A549 (cell line): ENCODE data around the gene BCL11B. TPM values are rescaled to one million over a fixed set of nuclear protein-coding genes. Genes with fewer than 3 reads are reported as not detected.

Experiments used
- ATAC-seq, 2 experiments: fragments of 200-7000 bp in 1 of 2; fragments of >200 bp in 1 of 2; cut with Nextera tagmentation in 1 of 2; cut with Tn5 transposase in 1 of 2; 3 replicates each; pipeline versions ENCODE4 v1.8.0 to v1.9.1; 2018 to 2020; ENCODE audit warnings: mild to moderate bottlenecking in 1 of 2, moderate library complexity in 1 of 2
- CTCF ChIA-PET: fragments of 300-600 bp; sonication (Branson Sonifier 250); formaldehyde crosslinking; extraction: SDS; loops from one replicate; lab custom pipeline; 2021; ENCODE audit warnings: antibody characterized with exemption, inconsistent platforms; lab: Yijun Ruan, JAX
- POLR2A ChIA-PET: fragments of 350-600 bp; formaldehyde crosslinking; extraction: SDS; loops from one replicate; lab custom pipeline; 2021; ENCODE audit warnings: antibody characterized with exemption, inconsistent platforms; lab: Yijun Ruan, JAX
- DNase-seq, 2 experiments: peaks; one replicate each; pipeline versions ENCODE4 v3.0.0 to v3.0.0-alpha.2; 2011 to 2016; ENCODE audit warnings: low read depth in 1 of 2, low spot score in 1 of 2
- FAIRE-seq: peaks from 2 replicates; lab custom pipeline; 2011; peaks lifted over from hg19 to GRCh38; lab: Jason Lieb, UNC
- H3K27ac ChIP-seq, 2 experiments: fragments of >200 bp; sonication (Bioruptor Twin); formaldehyde crosslinking; 3 replicates each; pipeline ENCODE4 v1.5.1; 2016 to 2017
- H3K4me1 ChIP-seq: fragments of >200 bp; sonication (Bioruptor Twin); formaldehyde crosslinking; 3 replicates; pipeline ENCODE4 v1.6.1; 2016
- H3K4me2 ChIP-seq: fragments of >200 bp; sonication (Bioruptor Twin); formaldehyde crosslinking; 3 replicates; pipeline ENCODE4 v1.6.1; 2016
- H3K4me3 ChIP-seq: fragments of >200 bp; sonication (Bioruptor Twin); formaldehyde crosslinking; 3 replicates; pipeline ENCODE4 v1.5.1; 2016
- H3K9me3 ChIP-seq: fragments of >200 bp; sonication (Bioruptor Twin); formaldehyde crosslinking; 3 replicates; pipeline ENCODE4 v1.6.1; 2016
- BHLHE40 ChIP-seq: IDR thresholded peaks from 2 replicates; pipeline ENCODE4 v1.6.1; 2012; ENCODE audit warnings: low read depth, low read length, inconsistent platforms
- CBX8 ChIP-seq: fragments of 200-600 bp; sonication (generic); IDR thresholded peaks from 2 replicates; pipeline ENCODE4 v1.6.1; 2016
- CTCF ChIP-seq: fragments of >200 bp; sonication (Bioruptor Twin); formaldehyde crosslinking; IDR thresholded peaks from 3 replicates; pipeline ENCODE4 v1.5.1; 2016
- E2F6 ChIP-seq: IDR thresholded peaks from 2 replicates; pipeline ENCODE4 v1.6.1; 2012; ENCODE audit warnings: low read depth, borderline replicate concordance
- ELK1 ChIP-seq: fragments of 150-350 bp; IDR thresholded peaks from 2 replicates; pipeline ENCODE4 v1.6.1; 2014; ENCODE audit warnings: low read depth, mild to moderate bottlenecking, low read length
- ESRRA ChIP-seq: fragments of 150-350 bp; IDR thresholded peaks from 2 replicates; pipeline ENCODE4 v1.6.1; 2014; ENCODE audit warnings: mild to moderate bottlenecking, low read length, borderline replicate concordance
- FOSL2 ChIP-seq, 2 experiments: fragments of 450-650 bp in 1 of 2; fragments of >200 bp in 1 of 2; sonication (Bioruptor Twin) in 1 of 2; formaldehyde crosslinking; IDR thresholded peaks; 2 replicates each; pipeline versions ENCODE4 v1.5.0 to v1.6.1; 2016 to 2020; ENCODE audit warnings: mild to moderate bottlenecking in 1 of 2, moderate library complexity in 1 of 2
- FOXS1 ChIP-seq: fragments of 250-450 bp; sonication (Bioruptor Pico); IDR thresholded peaks from 2 replicates; pipeline ENCODE4 v1.5.0; 2020; ENCODE audit warnings: mild to moderate bottlenecking, moderate library complexity
- HEYL ChIP-seq: fragments of 250-450 bp; sonication (Bioruptor Pico); IDR thresholded peaks from 2 replicates; pipeline ENCODE4 v1.8.0; 2021; ENCODE audit warnings: mild to moderate bottlenecking, moderate library complexity
- HMGXB4 ChIP-seq: fragments of 250-450 bp; sonication (Bioruptor Pico); IDR thresholded peaks from 2 replicates; pipeline ENCODE4 v1.5.0; 2021; ENCODE audit warnings: mild to moderate bottlenecking, moderate library complexity, borderline replicate concordance
- KDM1A ChIP-seq: fragments of 200-600 bp; sonication (generic); IDR thresholded peaks from 2 replicates; pipeline ENCODE4 v1.6.1; 2016; ENCODE audit warnings: low read depth, mild to moderate bottlenecking
- KDM5A ChIP-seq: fragments of 200-600 bp; sonication (generic); IDR thresholded peaks from 2 replicates; pipeline ENCODE4 v1.6.1; 2016; ENCODE audit warnings: antibody characterized with exemption, mild to moderate bottlenecking
- MAFK ChIP-seq: fragments of 450-650 bp; IDR thresholded peaks from 2 replicates; pipeline ENCODE4 v1.6.1; 2014; ENCODE audit not compliant: partially characterized antibody
- MAZ ChIP-seq: fragments of 150-350 bp; IDR thresholded peaks from 2 replicates; pipeline ENCODE4 v1.6.1; 2014; ENCODE audit warnings: antibody characterized with exemption, low read depth, low read length, borderline replicate concordance
- MYC ChIP-seq: IDR thresholded peaks from 2 replicates; pipeline ENCODE4 v1.6.1; 2012; ENCODE audit warnings: mild to moderate bottlenecking, inconsistent platforms, low read length, improper control_type of control experiment, borderline replicate concordance
- NFE2L2 ChIP-seq: fragments of 150-350 bp; conservative IDR thresholded peaks from 2 replicates; pipeline ENCODE4 v1.6.1; 2014; ENCODE audit warnings: low read length
- NPAS2 ChIP-seq: fragments of 250-450 bp; sonication (Bioruptor Pico); IDR thresholded peaks from 2 replicates; pipeline ENCODE4 v1.8.0; 2022; ENCODE audit warnings: mild to moderate bottlenecking, moderate library complexity, borderline replicate concordance
- NR3C1 ChIP-seq: fragments of >200 bp; sonication (Bioruptor Twin); formaldehyde crosslinking; IDR thresholded peaks from 3 replicates; pipeline ENCODE4 v1.6.1; 2017
- PHF8 ChIP-seq: fragments of 200-600 bp; sonication (generic); IDR thresholded peaks from 2 replicates; pipeline ENCODE4 v1.6.1; 2016; ENCODE audit warnings: low read depth, mild to moderate bottlenecking, antibody characterized with exemption, moderate library complexity, borderline replicate concordance
- POLR2A ChIP-seq: IDR thresholded peaks from 2 replicates; pipeline ENCODE4 v1.6.1; 2012; ENCODE audit warnings: mild to moderate bottlenecking, low read length
- POLR2AphosphoS2 ChIP-seq: conservative IDR thresholded peaks from 2 replicates; pipeline ENCODE4 v1.6.1; 2012; ENCODE audit warnings: low read length, improper control_type of control experiment, inconsistent platforms
- RAD21 ChIP-seq, 2 experiments: fragments of >200 bp in 1 of 2; sonication (Bioruptor Twin) in 1 of 2; formaldehyde crosslinking in 1 of 2; IDR thresholded peaks in 1 of 2; conservative IDR thresholded peaks in 1 of 2; 2 replicates in 1 of 2; 3 replicates in 1 of 2; pipeline ENCODE4 v1.6.1; 2012 to 2018; ENCODE audit warnings: inconsistent platforms in 1 of 2
- RCOR1 ChIP-seq: fragments of 150-350 bp; IDR thresholded peaks from 2 replicates; pipeline ENCODE4 v1.6.1; 2014; ENCODE audit warnings: antibody characterized with exemption, low read length, low read depth
- SREBF2 ChIP-seq: fragments of 450-650 bp; IDR thresholded peaks from 2 replicates; pipeline ENCODE4 v1.6.1; 2014; ENCODE audit warnings: mild to moderate bottlenecking, moderate library complexity
- TFCP2L1 ChIP-seq: fragments of 250-450 bp; sonication (Bioruptor Pico); IDR thresholded peaks from 2 replicates; pipeline ENCODE4 v1.5.0; 2021; ENCODE audit warnings: mild to moderate bottlenecking
- ZC3H11A ChIP-seq: fragments of 450-650 bp; IDR thresholded peaks from 2 replicates; pipeline ENCODE4 v1.6.1; 2014; ENCODE audit warnings: antibody characterized with exemption, mild to moderate bottlenecking
- ZSCAN20 ChIP-seq: fragments of 250-450 bp; sonication (Bioruptor Pico); IDR thresholded peaks from 2 replicates; pipeline ENCODE4 v1.8.0; 2022; ENCODE audit warnings: mild to moderate bottlenecking, moderate library complexity
- WGBS: methylation state at CpG from one replicate; pipeline ENCODE4 v1.1.6; 2017; ENCODE audit errors: missing lambda C conversion rate; 5-methylcytosine and 5-hydroxymethylcytosine counted together
- polyA plus RNA-seq, 4 experiments: library from polyadenylated mRNA; depleted of rRNA in 3 of 4; stranded (reverse); fragments of >200 nt; fragmentation: RNase III in 1 of 4; extraction: RNeasy Plus Mini Kit Qiagen cat#74134 plus additional on column Dnase treatment in 1 of 4; gene quantifications; 2 replicates in 3 of 4; 3 replicates in 1 of 4; pipeline ENCODE4 v1.2.3, GENCODE V29; 2011 to 2017

Gene BCL11B
- polyA plus RNA-seq, 2 of the 4 experiments (the other 2 are of a cell fraction) = 0.43 to 0.49 TPM

- CTCF ChIA-PET = no interaction called here
- no peaks in the 10 kb centered on the region for H3K9me3 ChIP-seq
- no peak overlapping the region for H3K27ac ChIP-seq
- POLR2A ChIA-PET = no interaction called here
- ATAC-seq (no peak), DNase-seq (no peak), FAIRE-seq (peak; percentile 61)
- peaks cover 3% of the 10 kb centered on the region; the same call in 1 of the 3 replicates for H3K4me1 ChIP-seq
- 77% methylated on average over 6 of the region's 6 CpGs for WGBS
- no peak overlapping the region for H3K4me2 ChIP-seq
- H3K4me3 ChIP-seq = no peak overlapping the region
- TF ChIP-seq CTCF (no peak), ESRRA (no peak), HMGXB4 (CRISPR knock-in tag) (no peak), NFE2L2 (no peak), MAZ (no peak), ZC3H11A (no peak), NPAS2 (CRISPR knock-in tag) (no peak), RCOR1 (no peak), RAD21 (conservative IDR thresholded peaks at IDR 0.05 in 1 of 2, IDR thresholded peaks at IDR 0.05 in 1 of 2) (no peak), KDM5A (no peak), FOSL2 (IDR thresholded peaks at IDR 0.05) (no peak), FOSL2 (CRISPR knock-in tag; IDR thresholded peaks at IDR 0.05) (no peak), MYC (no peak), POLR2A (no peak), KDM1A (no peak)
Measured at GRCh38 chr14:99192830-99193229, 79.2 kb downstream of the BCL11B start.

- no peak overlapping the region for H3K4me3 ChIP-seq
Measured at GRCh38 chr14:99192028-99192621, 79.9 kb downstream of the BCL11B start.

More at GRCh38 chr14:99192028-99192621, 79.9 kb downstream of the BCL11B start:
- WGBS = 74% methylated on average over 26 of the region's 26 CpGs
- no peak for FAIRE-seq
- ChIA-PET CTCF (interaction anchor here (0.8 kb wide), 1 partner anchor 63 kb away, joined by 4 read pairs; no protein-coding TSS in a partner anchor), POLR2A (no interaction called here)
- TF ChIP-seq ZC3H11A (no peak), SREBF2 (no peak), ZSCAN20 (CRISPR knock-in tag) (no peak), CBX8 (no peak), E2F6 (no peak), POLR2AphosphoS2 (no peak), MAFK (no peak), HEYL (CRISPR knock-in tag) (no peak), FOSL2 (IDR thresholded peaks at IDR 0.05) (no peak), FOSL2 (CRISPR knock-in tag; IDR thresholded peaks at IDR 0.05) (no peak), ELK1 (no peak), CTCF (no peak), FOXS1 (CRISPR knock-in tag) (no peak), BHLHE40 (no peak), TFCP2L1 (CRISPR knock-in tag) (no peak), PHF8 (no peak), NR3C1 (no peak)
- no peaks in the 10 kb centered on the region for H3K9me3 ChIP-seq
- peaks cover 3% of the 10 kb centered on the region; the same call in 1 of the 3 replicates for H3K4me1 ChIP-seq
- H3K27ac ChIP-seq = no peak overlapping the region
- H3K4me2 ChIP-seq = peak overlapping the region; percentile 39; the same call in 2 of the 3 replicates
- no peak for DNase-seq
- ATAC-seq = no peak
